Left renal pelvis (tissue), 4 donors: ENCODE results near the gene ATP13A2. TPM values are rescaled to one million over a fixed set of nuclear protein-coding genes. Genes with fewer than 3 reads are reported as not detected.

ENCODE experiments used
- DNase-seq, 4 donors: peaks; one replicate each; pipeline ENCODE4 v3.0.0-alpha.2; 2013; ENCODE audit warnings: low read depth in 4 of 4, low spot score in 3 of 4
- polyA plus RNA-seq, 4 donors: library from polyadenylated mRNA; unstranded; fragments of 120-200 nt; gene quantifications; one replicate each; pipeline ENCODE4 v1.2.1, GENCODE V29; 2013; ENCODE audit not compliant: insufficient read length in 4 of 4

The ATP13A2 gene
- polyA plus RNA-seq, 4 donors = 25.5 to 38.0 (median 30.1) TPM

DNA sequence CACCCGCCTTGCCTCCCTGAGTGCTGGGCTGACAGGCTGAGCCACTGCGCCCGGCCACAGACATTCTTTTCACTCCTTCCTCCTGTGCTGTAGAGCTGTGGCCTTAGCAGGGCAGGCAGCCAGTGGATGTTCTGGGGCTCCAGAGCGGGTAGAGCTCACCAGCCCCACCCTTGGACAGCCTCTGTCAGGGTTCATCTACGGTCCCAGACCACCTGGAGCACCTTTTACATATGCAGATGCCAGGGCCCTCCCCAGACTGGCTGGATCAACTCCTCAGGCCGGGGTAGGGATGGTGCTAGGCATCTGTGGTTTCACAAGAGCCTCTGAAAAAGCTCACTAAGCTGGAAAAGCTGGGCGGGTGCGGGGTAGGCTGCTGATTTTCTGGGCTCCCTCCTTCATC lies 4.6 kb downstream of the ATP13A2 start:
- no peak for DNase-seq

DNA sequence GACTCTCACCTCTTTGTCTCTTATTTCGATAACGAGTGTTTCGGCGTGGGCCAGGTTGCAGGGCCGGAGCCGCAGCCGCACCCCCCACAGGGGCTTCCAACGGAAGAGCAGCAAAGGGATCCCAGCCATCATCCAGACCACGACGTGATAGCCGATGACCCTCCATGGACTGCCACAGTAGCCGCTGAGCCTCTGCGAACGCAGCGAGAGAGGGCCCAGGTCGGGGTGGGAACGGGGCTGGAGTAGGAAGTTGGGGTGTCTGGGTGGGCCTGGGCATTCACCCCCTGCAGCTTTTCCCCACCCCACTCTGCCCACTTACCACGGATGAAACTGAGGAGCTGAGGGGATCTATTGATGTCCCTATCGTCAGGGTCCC lies 6.4 kb downstream of the ATP13A2 start:
- no peak for DNase-seq

DNA sequence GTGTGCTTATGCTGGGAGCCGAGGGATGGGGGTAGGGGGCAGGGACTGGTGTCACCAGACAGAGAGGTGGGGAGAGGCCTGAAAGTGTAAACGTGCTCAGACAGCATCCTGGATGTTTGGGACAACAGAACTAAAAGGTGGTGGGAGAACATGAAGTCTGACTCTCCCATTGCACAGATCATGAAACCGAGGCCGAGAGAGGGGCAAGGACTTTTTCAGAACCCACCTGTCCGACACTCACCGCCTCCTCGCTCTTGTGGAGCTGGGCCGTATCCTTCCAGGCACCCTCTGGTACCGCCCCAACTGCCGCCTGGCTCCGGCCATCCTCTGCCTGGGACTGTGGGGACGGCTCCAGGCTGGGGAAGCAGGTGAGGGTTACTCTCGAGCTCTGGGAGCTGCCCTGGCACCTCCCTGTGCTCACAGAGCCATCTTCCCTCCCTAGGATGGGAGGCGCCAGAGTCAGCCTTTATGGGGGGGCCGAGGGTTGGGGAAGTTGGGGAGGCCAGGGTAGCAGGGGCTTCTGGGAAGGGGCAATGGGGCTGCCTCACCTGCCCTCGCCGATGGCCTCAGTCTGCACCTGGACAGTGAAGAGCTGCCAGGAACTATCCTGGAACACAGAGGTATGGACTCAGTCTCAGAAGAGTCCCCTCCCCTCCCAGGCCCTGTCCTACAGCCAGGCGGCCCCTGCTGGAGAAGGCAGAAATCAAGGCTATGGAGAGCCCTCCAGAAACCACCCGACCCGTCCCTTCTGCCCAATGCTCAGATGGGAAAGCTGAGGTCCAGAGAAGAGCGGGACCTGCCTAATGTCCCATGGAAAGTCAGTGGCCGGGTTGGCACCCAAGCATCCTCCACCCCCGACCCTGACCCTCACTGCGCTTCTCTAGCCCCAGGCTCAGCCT lies 7.0 kb downstream of the ATP13A2 start:
- no peak for DNase-seq

DNA sequence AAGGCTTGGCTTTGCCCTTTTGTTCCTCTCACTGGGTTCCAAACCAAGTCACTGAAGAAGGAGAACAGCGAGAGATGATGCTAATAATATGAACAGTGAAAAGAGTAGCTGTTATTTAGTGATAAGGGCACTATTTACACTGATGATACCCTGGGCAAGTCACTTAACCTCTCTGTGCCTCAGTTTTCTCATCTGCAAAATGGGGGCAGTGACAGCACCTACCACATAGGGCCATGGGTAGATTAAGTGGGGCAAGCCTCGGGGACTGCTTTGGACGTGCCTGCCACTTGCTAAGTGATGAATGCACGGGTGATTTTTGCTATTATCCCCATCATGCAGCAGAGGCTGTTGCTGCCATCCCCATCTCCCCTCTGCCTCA lies 9.2 kb downstream of the ATP13A2 start:
- no peak for DNase-seq

- DNase-seq = no peak
Observed at GRCh38 chr1:17001760-17002523, 9.8 kb downstream of the ATP13A2 start.

- no peak for DNase-seq
Observed at GRCh38 chr1:16999863-17000262, 11.9 kb downstream of the ATP13A2 start.

DNA sequence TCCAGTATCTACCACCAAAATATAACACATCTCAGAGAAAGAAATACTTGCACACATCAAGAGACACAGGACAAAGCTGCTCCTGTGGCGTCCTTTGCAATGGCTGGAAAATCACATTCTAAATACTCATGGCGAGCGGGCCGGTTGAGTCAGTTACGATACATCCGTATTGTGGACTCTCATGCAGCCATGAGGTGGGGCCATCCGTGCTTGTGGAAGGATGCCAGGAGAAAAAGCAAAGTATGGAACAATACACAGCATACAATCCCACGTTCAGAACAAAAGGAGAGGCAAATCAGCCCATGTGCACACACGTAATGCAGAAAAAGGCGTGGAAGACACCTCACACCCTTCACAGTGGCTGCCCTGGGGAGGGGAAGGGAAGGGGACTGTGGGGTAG lies 13.1 kb downstream of the ATP13A2 start:
- no peak for DNase-seq

GRCh38 chr1:16996845-16997244 lies 14.9 kb downstream of the ATP13A2 start:
- DNase-seq = no peak

DNA sequence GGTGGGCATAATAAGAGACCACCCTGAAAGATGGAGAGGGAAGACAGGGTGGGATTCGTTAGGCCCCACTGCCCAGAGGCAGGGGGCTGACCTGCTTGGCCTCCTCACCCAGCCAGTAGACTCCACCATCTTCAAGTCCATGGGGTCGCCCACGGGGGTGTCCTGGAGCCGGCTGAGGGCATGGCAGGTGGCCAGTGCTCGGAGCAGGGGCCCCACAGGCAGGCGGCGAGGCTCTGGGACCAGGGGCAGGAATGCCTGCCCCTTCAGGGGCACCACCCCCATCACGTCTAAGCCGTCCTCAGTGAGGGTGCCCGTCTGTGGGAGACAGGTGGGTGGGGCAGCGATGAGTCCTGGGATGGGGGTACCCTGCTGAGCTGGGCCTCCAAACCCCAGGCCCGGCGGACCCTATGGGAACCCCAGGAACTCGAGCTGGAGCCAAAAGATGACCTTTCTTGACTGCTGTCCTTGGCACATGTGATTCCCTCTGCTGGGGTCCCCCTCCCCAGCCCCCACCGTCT lies 18.1 kb downstream of the ATP13A2 start:
- DNase-seq = no peak

GRCh38 chr1:16992675-16993074 lies 19.1 kb downstream of the ATP13A2 start:
- no peak for DNase-seq

- no peak for DNase-seq
Observed at GRCh38 chr1:16992102-16992501, 19.6 kb downstream of the ATP13A2 start.

GRCh38 chr1:16991571-16991970 lies 20.2 kb downstream of the ATP13A2 start:
- DNase-seq = no peak

- no peak for DNase-seq
Observed at GRCh38 chr1:16989676-16990391, 21.9 kb downstream of the ATP13A2 start.

- DNase-seq = no peak
Observed at GRCh38 chr1:16988210-16988609, 23.5 kb downstream of the ATP13A2 start.

- no peak for DNase-seq
Observed at GRCh38 chr1:16986962-16987361, 24.8 kb downstream of the ATP13A2 start.

- DNase-seq = no peak
Observed at GRCh38 chr1:16986560-16986959, 25.2 kb downstream of the ATP13A2 start.

DNA sequence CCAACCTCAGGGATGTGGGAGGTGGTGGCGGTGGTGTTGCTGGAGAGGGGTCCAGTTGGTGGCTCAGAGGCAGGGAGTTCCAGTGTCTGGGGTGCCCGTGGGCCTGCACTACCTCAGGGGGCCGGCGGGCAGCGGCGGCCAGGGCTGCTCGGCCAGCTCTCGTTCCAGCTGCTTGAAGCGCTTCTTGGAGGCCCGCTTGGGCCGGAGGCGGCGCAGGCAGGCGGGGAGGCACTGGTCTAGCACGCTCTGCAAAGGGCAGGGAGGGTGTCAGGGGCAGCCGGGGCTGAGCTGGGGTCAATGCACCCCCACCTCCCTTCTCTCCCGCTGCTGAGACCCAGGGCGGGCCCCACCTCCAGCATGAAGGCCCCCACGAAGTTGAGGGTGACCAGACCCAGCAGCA lies 25.6 kb downstream of the ATP13A2 start:
- no peak for DNase-seq

- no peak for DNase-seq
Observed at GRCh38 chr1:16984717-16985116, 27.0 kb downstream of the ATP13A2 start.

GRCh38 chr1:16983649-16984048 lies 28.1 kb downstream of the ATP13A2 start:
- DNase-seq = no peak

DNA sequence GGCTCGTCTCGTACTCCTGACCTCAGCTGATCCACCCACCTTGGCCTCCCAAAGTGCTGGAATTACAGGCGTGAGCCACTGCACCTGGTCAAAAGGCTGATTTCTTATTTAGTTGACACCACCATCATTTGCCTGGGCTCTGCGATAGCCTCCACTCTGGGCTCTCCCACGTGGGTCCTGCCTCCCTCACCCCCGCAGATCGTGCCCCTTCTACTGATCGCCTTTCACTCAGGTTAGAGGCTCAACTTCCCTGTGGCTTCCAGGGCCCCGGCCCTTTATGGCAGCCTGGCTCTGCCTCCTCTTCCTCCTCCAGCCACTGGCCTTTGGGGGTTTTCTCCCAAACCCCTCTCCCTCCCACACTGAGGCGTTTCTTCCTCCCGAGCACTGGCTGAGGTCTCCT lies 28.8 kb downstream of the ATP13A2 start:
- DNase-seq = no peak

GRCh38 chr1:16981269-16981849 lies 30.4 kb downstream of the ATP13A2 start:
- no peak for DNase-seq
